Umbilical cord (tissue), 2 donors: Measurements from ENCODE around the gene TNFSF9. TPM values are rescaled to one million over a fixed set of nuclear protein-coding genes. Genes with fewer than 3 reads are reported as not detected.
"Not testable (repeated sequence)": the region's sequence is repeated elsewhere in the genome, so short reads cannot be mapped to it uniquely, and the experiment has no call there.

Source experiments
- DNase-seq: peaks from one replicate; pipeline ENCODE4 v3.0.0-alpha.2; 2015; ENCODE audit warnings: low spot score
- total RNA-seq: library from RNA; depleted of rRNA; stranded (reverse); fragments of >200 nt; gene quantifications from one replicate; pipeline ENCODE4 v1.2.3, GENCODE V29; 2014; ENCODE audit warnings: low replicate concordance; ENCODE audit not compliant: insufficient read depth

Gene TNFSF9
- total RNA-seq, 1 donor from 2014 or later = not detected

DNA sequence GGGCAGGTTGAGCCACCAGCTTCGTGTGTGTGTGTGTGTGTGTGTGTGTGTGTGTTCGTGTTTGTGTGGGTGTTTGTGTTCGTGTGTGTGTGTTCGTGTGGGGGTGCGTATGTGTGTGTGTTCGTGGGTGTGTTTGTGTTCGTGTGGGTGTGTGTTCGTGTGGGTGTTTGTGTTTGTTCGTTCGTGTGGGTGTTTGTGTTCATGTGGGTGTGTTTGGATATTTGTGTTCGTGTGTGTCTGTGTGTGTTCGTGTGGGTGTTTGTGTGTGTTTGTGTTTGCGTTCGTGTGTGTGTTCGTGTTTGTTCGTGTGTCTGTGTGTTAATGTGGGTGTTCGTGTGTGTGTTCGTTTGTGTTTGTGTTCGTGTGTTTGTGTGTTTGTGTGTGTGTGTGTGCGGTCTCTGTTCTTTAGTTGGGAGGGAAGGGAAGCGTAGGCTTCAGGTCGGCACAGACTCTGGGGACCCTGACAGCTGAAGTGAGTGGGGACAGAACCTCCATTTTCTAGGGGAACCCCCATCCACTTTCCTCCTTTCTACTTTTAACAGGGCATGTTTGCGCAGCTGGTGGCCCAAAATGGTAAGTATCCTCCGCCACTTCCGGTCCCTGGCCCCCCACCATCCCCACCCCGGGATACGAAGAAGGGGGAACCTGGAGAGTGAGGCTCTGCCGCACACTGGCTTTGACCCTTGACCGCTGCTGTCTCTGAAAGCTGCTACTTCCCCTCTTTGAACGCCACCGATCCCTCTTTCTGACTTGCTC, 1.6 kb downstream of the TNFSF9 start:
- DNase-seq = no peak

GRCh38 chr19:6533000-6533328, 2.1 kb downstream of the TNFSF9 start:
- DNase-seq = no peak

DNA sequence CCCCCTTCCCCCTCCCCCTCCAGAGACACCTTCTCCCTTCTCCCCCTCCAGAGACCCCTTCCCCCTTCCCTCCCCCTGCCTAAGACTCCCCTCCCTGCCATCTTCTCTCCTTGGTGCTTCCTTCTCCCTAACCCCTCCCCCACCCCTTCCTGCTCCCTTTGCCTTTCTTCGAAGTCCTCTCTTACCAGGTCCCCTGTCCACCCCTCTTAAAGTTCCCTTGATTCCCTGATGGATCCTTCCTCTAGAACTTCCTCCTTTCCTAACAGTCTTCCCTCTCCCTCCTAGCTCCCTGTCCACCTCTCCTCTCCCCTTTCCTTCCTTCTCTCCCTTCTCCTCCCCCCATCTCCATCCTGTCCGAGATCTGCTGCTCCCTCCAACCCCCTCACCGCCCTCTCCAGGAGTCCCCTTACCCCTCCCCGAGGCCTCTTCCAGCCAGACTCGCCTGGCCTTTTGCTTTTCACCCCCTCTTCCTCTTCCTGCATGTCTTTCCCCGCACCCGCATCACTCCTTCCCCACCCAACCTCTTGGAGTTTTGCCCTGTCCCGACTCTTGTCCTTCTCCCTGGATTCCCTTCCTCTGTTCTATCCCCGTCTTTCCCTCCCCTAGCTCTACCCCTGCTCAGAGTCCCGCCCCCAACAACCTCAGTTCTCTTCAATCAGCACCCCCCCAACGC, 3.1 kb downstream of the TNFSF9 start:
- no peak for DNase-seq

GRCh38 chr19:6534451-6535093, 3.7 kb downstream of the TNFSF9 start:
- DNase-seq = no peak

- no peak for DNase-seq
These were observed 4.8 kb downstream of the TNFSF9 start for GRCh38 chr19:6535558-6536137.

GRCh38 chr19:6539514-6539913, 8.7 kb downstream of the TNFSF9 start:
- no peak for DNase-seq

DNA sequence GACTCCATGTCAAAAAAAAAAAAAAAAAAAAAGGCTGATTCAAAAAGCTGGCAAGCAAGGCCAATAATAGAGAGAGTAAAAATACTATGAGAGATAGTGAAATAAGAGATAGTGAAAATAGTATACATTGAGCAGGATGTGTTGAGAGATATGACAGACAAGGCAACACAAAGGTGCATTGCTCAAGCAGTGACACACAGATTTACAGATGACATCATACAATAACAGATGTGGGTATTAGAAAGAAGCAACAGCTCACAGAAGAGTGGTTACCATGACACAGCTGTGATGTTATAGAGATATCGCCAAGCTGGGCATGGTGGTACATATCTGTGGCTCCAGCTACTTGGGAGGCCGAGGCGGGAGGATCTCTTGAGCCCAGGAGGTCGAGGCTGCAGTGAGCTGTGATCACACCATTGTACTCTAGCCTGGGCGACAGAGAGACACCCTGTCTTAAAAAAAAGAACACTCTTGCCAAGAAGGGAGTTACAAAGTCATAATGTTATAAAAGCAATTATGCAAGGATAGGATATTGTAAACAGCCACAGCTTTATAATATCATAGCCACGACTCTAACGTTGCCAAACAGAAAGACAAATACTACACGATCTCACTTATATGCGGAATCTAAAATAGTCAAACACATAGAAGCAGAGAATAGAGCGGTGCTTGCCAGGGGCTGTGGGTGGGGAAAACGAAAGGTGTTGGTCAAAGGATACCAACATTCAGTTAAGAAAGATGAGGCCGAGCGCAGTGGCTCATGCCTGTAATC, 10.3 kb downstream of the TNFSF9 start:
- DNase-seq = no peak

DNA sequence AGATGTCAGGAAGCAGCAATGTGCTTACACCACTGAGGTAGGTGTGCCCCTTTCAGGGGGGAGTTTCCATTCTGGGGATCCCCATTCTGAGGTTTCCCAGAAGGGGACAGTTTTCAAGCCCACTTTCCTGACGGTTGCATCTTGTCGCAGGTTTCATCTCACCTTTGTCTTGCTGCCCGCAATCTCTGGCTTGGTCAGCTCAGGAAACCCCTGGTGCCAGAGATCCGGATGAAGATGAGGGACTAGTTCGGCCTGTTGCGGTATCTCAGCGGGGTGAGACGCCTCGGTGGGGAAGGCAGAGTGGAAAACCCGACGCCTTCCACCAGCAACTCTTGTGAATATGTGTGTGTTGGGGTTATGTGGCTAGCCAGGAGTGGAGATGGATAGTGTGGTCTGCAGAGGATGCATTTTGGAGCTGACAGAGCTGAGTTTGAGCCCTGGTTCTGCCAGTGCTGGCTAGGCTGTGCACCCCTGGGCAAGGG, 13.1 kb downstream of the TNFSF9 start:
- no peak for DNase-seq

DNA sequence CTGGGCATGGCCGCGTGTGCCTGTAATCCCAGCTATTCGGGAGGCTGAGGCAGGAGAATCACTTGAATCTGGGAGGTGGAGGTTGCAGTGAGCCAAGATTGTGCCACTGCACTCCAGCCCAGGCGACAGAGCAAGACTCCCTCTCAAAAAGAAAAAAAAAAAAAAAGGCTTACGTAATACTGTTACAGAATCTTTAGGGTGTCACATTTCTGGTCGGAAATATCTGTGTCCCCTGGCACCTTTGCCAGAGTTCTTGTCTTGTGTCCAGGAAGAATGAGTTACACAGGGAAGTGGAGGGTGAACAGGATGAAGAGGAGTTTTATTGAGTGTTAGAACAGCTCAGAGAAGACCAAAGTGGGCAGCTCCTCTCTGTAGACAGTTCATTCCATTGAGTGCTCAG, 19.9 kb downstream of the TNFSF9 start:
- DNase-seq = not testable (repeated sequence)

DNA sequence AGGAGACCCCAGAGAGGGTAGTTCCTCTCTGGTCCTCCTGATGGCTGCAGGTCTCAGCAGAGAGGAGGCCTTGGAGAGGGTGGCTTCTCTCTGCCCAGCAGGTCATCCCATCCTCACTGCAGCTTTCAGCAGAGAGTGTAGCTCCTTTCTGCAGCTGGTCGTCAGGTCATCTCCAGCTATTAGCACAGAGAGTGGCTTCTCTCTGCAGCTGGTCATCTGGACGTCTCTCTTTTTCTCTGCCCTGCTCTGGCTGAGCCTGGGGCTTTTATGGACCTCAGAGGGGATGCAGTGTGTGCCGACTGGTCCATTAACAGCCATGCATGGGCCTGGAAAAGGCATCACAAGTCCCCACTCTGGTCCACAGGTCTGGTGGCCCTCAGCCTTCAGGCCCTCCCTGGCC, 20.3 kb downstream of the TNFSF9 start:
- DNase-seq = no peak

GRCh38 chr19:6551607-6552450, 21.0 kb downstream of the TNFSF9 start:
- DNase-seq = no peak

DNA sequence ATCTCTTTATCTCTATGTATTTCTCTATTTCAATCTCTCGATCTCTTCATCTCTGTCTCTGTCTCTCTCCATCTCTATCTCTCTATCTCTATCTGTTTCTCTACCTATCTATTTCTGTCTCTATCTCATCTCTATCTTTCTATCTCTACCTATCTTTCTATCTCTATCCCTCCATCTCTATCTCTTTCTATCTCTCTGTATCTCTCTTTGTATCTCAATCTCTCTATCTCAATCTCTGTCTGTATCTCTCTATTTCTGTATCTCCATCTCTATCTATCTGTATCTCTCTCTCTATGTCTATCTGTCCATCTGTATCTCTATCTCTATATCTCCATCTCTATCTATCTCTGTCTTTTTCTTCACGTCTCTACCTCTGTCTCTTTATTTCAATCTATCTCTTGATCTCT, 25.2 kb downstream of the TNFSF9 start:
- DNase-seq = no peak

DNA sequence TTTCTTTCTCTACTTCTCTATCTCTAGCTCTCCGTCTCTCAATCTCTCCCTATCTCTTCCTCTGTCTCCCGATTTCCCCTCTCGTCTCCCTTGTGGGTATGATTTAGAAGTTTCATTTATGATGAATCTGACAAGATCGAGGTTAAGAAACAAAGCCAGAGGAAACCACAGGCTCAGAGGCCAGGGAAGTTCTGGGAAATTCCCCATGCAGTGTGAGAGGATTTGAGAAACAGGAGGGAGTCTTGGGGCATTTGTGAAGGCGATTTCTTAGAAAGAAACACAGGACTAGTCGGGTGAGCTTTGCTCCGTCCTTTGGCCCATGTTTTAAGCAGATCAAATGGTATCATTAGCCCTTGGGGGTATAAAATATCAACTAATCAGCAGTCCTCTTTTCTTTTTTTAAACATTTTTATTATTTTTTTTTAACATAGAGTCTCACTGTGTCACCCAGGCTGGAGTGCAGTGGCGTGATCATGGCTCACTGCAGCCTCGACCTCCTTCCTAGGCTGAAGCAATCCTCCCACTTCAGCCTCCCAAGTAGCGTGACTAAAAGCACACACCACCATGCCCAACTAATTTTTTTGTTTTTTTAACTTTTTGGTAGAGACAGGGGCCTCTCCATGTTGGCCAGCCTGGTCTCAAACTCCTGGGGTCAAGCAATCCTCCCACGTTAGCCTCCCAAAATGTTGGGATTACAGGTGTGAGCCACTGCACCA, 25.8 kb downstream of the TNFSF9 start:
- DNase-seq = no peak

DNA sequence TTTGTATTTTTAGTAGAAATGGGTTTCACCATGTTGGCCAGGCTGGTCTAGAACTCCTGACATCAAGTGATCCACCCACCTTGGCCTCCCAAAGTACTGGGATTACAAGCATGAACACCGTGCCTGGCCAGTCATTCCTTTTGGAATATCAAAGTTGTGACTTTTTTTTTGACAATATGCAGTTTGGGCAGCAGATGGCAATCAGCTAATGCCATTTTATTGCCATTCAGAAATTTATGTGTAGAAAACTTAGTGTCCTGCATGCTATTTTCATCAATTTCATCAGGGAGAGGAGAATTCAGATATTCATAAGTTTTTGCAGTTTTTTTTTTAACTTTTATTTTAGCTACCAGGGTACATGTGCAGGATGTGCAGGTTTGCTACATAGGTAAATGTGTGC, 31.6 kb downstream of the TNFSF9 start:
- DNase-seq = not testable (repeated sequence)

DNA sequence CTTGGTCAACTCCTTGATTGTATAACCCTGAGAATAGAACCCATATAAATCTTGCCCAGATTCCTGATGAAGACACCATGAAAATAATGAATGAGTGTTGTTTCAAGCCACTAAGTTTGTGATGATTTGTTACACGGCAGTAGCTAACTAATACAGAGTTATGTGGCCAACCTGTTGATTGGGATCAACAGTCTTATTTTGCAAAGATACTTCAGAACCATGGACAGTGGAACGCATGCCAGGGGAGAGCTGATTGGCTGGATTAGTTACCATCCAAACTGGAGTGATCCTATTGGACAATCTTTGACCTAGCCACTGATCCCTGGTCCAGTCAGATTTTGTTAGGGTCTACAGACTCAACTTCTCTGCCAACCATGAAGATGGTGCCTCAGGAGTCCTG, 33.6 kb downstream of the TNFSF9 start:
- DNase-seq = no peak

DNA sequence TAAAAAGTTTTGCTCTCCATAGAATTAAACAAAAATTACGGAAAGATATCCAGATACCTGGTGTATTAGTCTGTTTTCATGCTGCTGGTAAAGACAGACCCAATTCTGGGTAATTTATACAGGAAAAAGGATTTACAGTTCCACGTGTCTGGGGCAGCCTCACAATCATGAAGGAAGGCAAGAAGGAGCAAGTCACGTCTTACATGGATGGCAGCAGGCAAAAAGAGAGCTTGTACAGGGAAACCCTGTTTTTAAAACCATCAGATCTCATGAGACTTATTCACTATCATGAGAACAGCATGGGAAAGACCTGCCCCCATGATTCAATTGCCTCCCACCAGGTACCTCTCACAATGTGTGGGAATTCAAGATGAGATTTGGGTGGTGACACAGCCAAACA, 35.9 kb downstream of the TNFSF9 start:
- not testable (repeated sequence) for DNase-seq

- DNase-seq = no peak
These were observed 37.2 kb downstream of the TNFSF9 start for GRCh38 chr19:6568010-6568526.

DNA sequence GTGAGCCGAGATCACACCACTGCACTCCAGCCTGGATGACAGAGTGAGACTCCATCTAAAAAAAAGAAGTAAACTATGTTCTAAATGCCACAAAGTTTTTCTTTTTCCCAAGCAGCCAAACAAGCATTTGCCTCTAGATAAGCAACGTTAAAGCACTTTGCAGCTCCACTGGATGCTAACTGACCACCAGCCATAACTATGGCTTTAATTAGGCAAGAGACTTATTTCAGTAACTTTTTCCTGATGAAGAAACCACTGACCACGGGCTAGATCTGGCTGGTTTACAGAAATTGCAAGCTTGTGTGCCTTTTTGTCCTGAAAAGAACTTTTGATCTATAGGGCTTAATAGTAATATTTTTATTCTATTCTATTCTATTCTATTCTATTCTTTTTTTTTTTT, 38.0 kb downstream of the TNFSF9 start:
- no peak for DNase-seq

DNA sequence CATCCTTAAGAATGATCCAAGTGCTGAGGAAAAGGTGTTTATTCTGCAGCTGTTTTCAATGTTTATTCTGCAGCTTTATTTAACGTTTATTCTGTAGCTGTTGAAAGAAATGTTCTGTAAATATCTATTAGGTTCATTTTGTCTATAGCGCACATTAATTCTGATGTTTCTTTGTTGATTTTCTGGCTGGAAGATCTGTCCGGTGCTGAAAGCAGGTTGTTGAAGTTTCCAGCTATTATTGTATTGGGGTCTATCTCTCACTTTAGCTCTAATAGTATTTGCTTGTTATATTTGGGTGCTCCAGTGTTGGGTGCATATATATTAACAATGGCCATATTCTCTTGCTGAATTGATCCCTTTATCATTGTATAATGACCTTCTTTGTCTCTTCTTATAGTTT, 39.9 kb downstream of the TNFSF9 start:
- no peak for DNase-seq

DNA sequence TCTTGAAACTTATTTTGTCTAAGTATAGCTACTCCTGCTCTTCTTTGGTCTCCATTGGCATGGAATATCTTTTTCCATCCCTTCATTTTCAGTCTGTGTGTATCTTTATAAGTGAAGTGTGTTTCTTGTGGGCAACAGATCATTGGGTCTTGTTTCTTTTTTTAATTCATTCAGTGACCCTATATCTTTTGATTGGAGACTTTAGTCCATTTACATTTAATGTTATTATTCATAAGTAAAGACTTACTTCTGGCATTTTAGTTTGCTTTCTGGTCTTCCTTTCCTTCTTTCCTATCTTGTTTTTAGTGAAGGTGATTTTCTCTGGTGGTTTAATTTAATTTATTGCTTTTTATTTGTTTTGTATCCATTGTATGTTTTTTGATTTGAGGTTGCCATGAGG, 40.3 kb downstream of the TNFSF9 start:
- DNase-seq = no peak
